ENCODE data around the gene PCNX2. TPM values are rescaled to one million over a fixed set of nuclear protein-coding genes. Genes with fewer than 3 reads are reported as not detected.

Gene PCNX2
- total RNA-seq, 1 experiment from 2014 or later = 18.6 TPM

- no peaks in the 10 kb centered on the region for H3K79me2 ChIP-seq (ENCODE audit: low read depth)
- no peaks in the 10 kb centered on the region for H3K9me2 ChIP-seq (ENCODE audit: insufficient read depth)
- no peak overlapping the region for H3K27ac ChIP-seq
- no peak overlapping the region for H2AFZ ChIP-seq
- peaks cover 21% of the 10 kb centered on the region for H3K36me3 ChIP-seq (ENCODE audit: low read depth)
- DNase-seq = no peak
- CTCF ChIA-PET = no interaction called here
- H4K20me1 ChIP-seq (ENCODE audit: insufficient read depth) = no peaks in the 10 kb centered on the region
- H3K9me3 ChIP-seq (ENCODE audit: insufficient read depth, low read depth) = no peaks in the 10 kb centered on the region
- H3F3A ChIP-seq (ENCODE audit: insufficient read depth, low read depth) = no peaks in the 10 kb centered on the region
- intact Hi-C loops (cut with micrococcal nuclease; ENCODE audit: unreplicated experiment) = no loop called here
- TF ChIP-seq CTCF (conservative IDR thresholded peaks at IDR 0.05) (no peak), EZH2 (IDR thresholded peaks at IDR 0.05; ENCODE audit: low read depth) (no peak)
- H3K27me3 ChIP-seq (ENCODE audit: insufficient read depth, low read depth) = no peaks in the 10 kb centered on the region
- POLR2A ChIA-PET (ENCODE audit: unreplicated experiment) = no interaction called here
- no peak overlapping the region for H3K4me3 ChIP-seq
- no peak overlapping the region for H3K4me2 ChIP-seq
- BruUV-seq (replicated peaks) = no TSS peak
- no peaks in the 10 kb centered on the region for H3K4me1 ChIP-seq (replicated peaks; ENCODE audit: insufficient read depth)
These were observed 41.6 kb downstream of the PCNX2 start for GRCh38 chr1:233253832-233254331.

GRCh38 chr1:233253231-233253831 is 42.2 kb downstream of the PCNX2 start:
- no peaks in the 10 kb centered on the region for H3K4me1 ChIP-seq (replicated peaks; ENCODE audit: insufficient read depth)
- no peaks in the 10 kb centered on the region for H4K20me1 ChIP-seq (ENCODE audit: insufficient read depth)
- no peak overlapping the region for H3K4me2 ChIP-seq
- intact Hi-C loops (cut with micrococcal nuclease; ENCODE audit: unreplicated experiment) = no loop called here
- H3K27me3 ChIP-seq (ENCODE audit: insufficient read depth, low read depth) = no peaks in the 10 kb centered on the region
- TF ChIP-seq EZH2 (IDR thresholded peaks at IDR 0.05; ENCODE audit: low read depth) (no peak), CTCF (conservative IDR thresholded peaks at IDR 0.05) (no peak)
- BruUV-seq (replicated peaks) = no TSS peak
- DNase-seq = no peak
- ChIA-PET CTCF (no interaction called here), POLR2A (ENCODE audit: unreplicated experiment) (no interaction called here)
- no peaks in the 10 kb centered on the region for H3F3A ChIP-seq (ENCODE audit: insufficient read depth, low read depth)
- peaks cover 20% of the 10 kb centered on the region for H3K36me3 ChIP-seq (ENCODE audit: low read depth)
- H3K4me3 ChIP-seq = no peak overlapping the region
- no peak overlapping the region for H3K27ac ChIP-seq
- no peak overlapping the region for H2AFZ ChIP-seq
- H3K79me2 ChIP-seq (ENCODE audit: low read depth) = no peaks in the 10 kb centered on the region
- H3K9me3 ChIP-seq (ENCODE audit: insufficient read depth, low read depth) = no peaks in the 10 kb centered on the region
- no peaks in the 10 kb centered on the region for H3K9me2 ChIP-seq (ENCODE audit: insufficient read depth)

GRCh38 chr1:233252441-233252840 is 43.1 kb downstream of the PCNX2 start:
- DNase-seq = no peak
- Histone ChIP-seq H3K79me2 (ENCODE audit: low read depth) (no peaks in the 10 kb centered on the region), H3K27ac (no peak overlapping the region), H3K9me3 (ENCODE audit: insufficient read depth, low read depth) (no peaks in the 10 kb centered on the region), H3K27me3 (ENCODE audit: insufficient read depth, low read depth) (no peaks in the 10 kb centered on the region), H4K20me1 (ENCODE audit: insufficient read depth) (no peaks in the 10 kb centered on the region), H3K36me3 (ENCODE audit: low read depth) (peaks cover 14% of the 10 kb centered on the region), H3F3A (ENCODE audit: insufficient read depth, low read depth) (no peaks in the 10 kb centered on the region), H3K4me2 (no peak overlapping the region), H3K9me2 (ENCODE audit: insufficient read depth) (no peaks in the 10 kb centered on the region), H2AFZ (no peak overlapping the region), H3K4me1 (replicated peaks; ENCODE audit: insufficient read depth) (no peaks in the 10 kb centered on the region), H3K4me3 (no peak overlapping the region)
- ChIA-PET CTCF (no interaction called here), POLR2A (ENCODE audit: unreplicated experiment) (no interaction called here)
- TF ChIP-seq CTCF (conservative IDR thresholded peaks at IDR 0.05) (no peak), EZH2 (IDR thresholded peaks at IDR 0.05; ENCODE audit: low read depth) (no peak)
- intact Hi-C loops (cut with micrococcal nuclease; ENCODE audit: unreplicated experiment) = no loop called here
- BruUV-seq (replicated peaks) = no TSS peak

Measured in PC-9 (cell line).